HEK293 (cell line): Measurements from ENCODE around the gene CELSR3.
A peak's percentile ranks its signal among the peaks of the same experiment; 100 is the strongest.

Experiments used
- CTCF ChIA-PET: fragments of 350-600 bp; formaldehyde crosslinking; extraction: SDS; loops from one replicate; lab custom pipeline; 2021; ENCODE audit warnings: antibody characterized with exemption; lab: Yijun Ruan, JAX
- POLR2A ChIA-PET: fragments of 300-600 bp; formaldehyde crosslinking; extraction: SDS; loops from one replicate; lab custom pipeline; 2020; ENCODE audit warnings: antibody characterized with exemption, inconsistent platforms; lab: Yijun Ruan, JAX
- H3K27ac ChIP-seq: fragments of 200-500 bp; sonication (Bioruptor generic); 2 replicates; pipeline ENCODE4 v1.5.1; 2014; ENCODE audit warnings: low read depth, low read length, control low read depth, inconsistent platforms; ENCODE audit errors: extremely low read depth
- H3K36me3 ChIP-seq, 2 experiments: fragments of 200-500 bp in 1 of 2; sonication (Bioruptor generic) in 1 of 2; 1 replicate in 1 of 2; 2 replicates in 1 of 2; pipeline ENCODE4 v1.5.1; 2014 to 2017; ENCODE audit warnings: inconsistent platforms in 2 of 2, low read length in 2 of 2; ENCODE audit not compliant: control insufficient read depth in 2 of 2, insufficient read depth in 1 of 2
- H3K4me1 ChIP-seq: fragments of 200-500 bp; sonication (Bioruptor generic); 2 replicates; pipeline ENCODE4 v1.5.1; 2014; ENCODE audit warnings: mild to moderate bottlenecking, low read length, inconsistent platforms; ENCODE audit not compliant: control insufficient read depth, insufficient read depth
- H3K4me3 ChIP-seq: 2 replicates; pipeline ENCODE4 v1.5.1; 2011; ENCODE audit warnings: low read depth, mild to moderate bottlenecking, control low read depth, low read length, moderate library complexity
- H3K9me3 ChIP-seq: fragments of 200-500 bp; sonication (Bioruptor generic); 2 replicates; pipeline ENCODE4 v1.5.1; 2014; ENCODE audit warnings: low read depth, low read length, inconsistent platforms; ENCODE audit not compliant: control insufficient read depth, insufficient read depth
- AEBP2 ChIP-seq: fragments of 450-650 bp; formaldehyde crosslinking; IDR thresholded peaks from 2 replicates; pipeline ENCODE4 v1.5.1; 2016; ENCODE audit warnings: missing biosample characterization, missing genetic modification characterization, borderline replicate concordance
- INSM2 ChIP-seq: fragments of 450-650 bp; formaldehyde crosslinking; IDR thresholded peaks from 2 replicates; pipeline ENCODE4 v1.5.1; 2016; ENCODE audit warnings: missing biosample characterization, missing genetic modification characterization
- PRDM6 ChIP-seq: fragments of 450-650 bp; formaldehyde crosslinking; IDR thresholded peaks from 2 replicates; pipeline ENCODE4 v1.5.1; 2017; ENCODE audit warnings: missing biosample characterization, missing genetic modification characterization
- SCRT2 ChIP-seq: fragments of 450-650 bp; formaldehyde crosslinking; IDR thresholded peaks from 2 replicates; pipeline ENCODE4 v1.5.1; 2016; ENCODE audit warnings: missing biosample characterization, missing genetic modification characterization
- SETDB1 ChIP-seq: IDR thresholded peaks from one replicate; pipeline ENCODE4 v1.6.1; 2017; ENCODE audit warnings: mild to moderate bottlenecking, low read length, moderate library complexity, mixed read lengths; ENCODE audit not compliant: insufficient read length
- TRIM28 ChIP-seq: IDR thresholded peaks from 2 replicates; pipeline ENCODE4 v1.6.1; 2011; ENCODE audit warnings: low read length, control low read depth, borderline replicate concordance
- TSHZ1 ChIP-seq: fragments of 450-650 bp; formaldehyde crosslinking; IDR thresholded peaks from 2 replicates; pipeline ENCODE4 v1.5.1; 2016; ENCODE audit warnings: missing biosample characterization, missing genetic modification characterization, borderline replicate concordance
- ZBTB8A ChIP-seq: fragments of 450-650 bp; formaldehyde crosslinking; IDR thresholded peaks from 2 replicates; pipeline ENCODE4 v1.5.1; 2016; ENCODE audit warnings: missing biosample characterization, missing genetic modification characterization
- ZNF132 ChIP-seq: fragments of 450-650 bp; formaldehyde crosslinking; IDR thresholded peaks from 2 replicates; pipeline ENCODE4 v1.5.1; 2017; ENCODE audit warnings: missing biosample characterization, missing genetic modification characterization, borderline replicate concordance
- ZNF140 ChIP-seq: fragments of 450-650 bp; formaldehyde crosslinking; IDR thresholded peaks from 2 replicates; pipeline ENCODE4 v1.5.1; 2016; ENCODE audit warnings: missing biosample characterization, missing genetic modification characterization
- ZNF148 ChIP-seq: fragments of 450-650 bp; formaldehyde crosslinking; IDR thresholded peaks from 2 replicates; pipeline ENCODE4 v1.5.0; 2017; ENCODE audit warnings: missing biosample characterization, missing genetic modification characterization, borderline replicate concordance
- ZNF292 ChIP-seq: fragments of 450-650 bp; formaldehyde crosslinking; IDR thresholded peaks from 2 replicates; pipeline ENCODE4 v1.5.1; 2016; ENCODE audit warnings: low read depth, missing biosample characterization, missing genetic modification characterization, borderline replicate concordance
- ZNF426 ChIP-seq: fragments of 450-650 bp; formaldehyde crosslinking; IDR thresholded peaks from 2 replicates; pipeline ENCODE4 v1.5.1; 2017; ENCODE audit warnings: missing biosample characterization, missing genetic modification characterization, mild to moderate bottlenecking, inconsistent platforms, moderate library complexity
- ZNF514 ChIP-seq: fragments of 450-650 bp; formaldehyde crosslinking; IDR thresholded peaks from 2 replicates; pipeline ENCODE4 v1.5.1; 2016; ENCODE audit warnings: missing biosample characterization, missing genetic modification characterization
- ZNF596 ChIP-seq: fragments of 450-650 bp; IDR thresholded peaks from 2 replicates; pipeline ENCODE4 v1.5.0; 2018; ENCODE audit warnings: missing biosample characterization, mild to moderate bottlenecking, missing genetic modification characterization, moderate library complexity
- ZNF623 ChIP-seq: fragments of 450-650 bp; formaldehyde crosslinking; IDR thresholded peaks from 2 replicates; pipeline ENCODE4 v1.5.1; 2016; ENCODE audit warnings: missing biosample characterization, missing genetic modification characterization
- ZNF626 ChIP-seq: fragments of 450-650 bp; sonication (Bioruptor Pico); formaldehyde crosslinking; IDR thresholded peaks from 2 replicates; pipeline ENCODE4 v1.5.1; 2018; ENCODE audit warnings: missing biosample characterization, missing genetic modification characterization, inconsistent platforms
- ZNF777 ChIP-seq: fragments of 450-650 bp; formaldehyde crosslinking; IDR thresholded peaks from 2 replicates; pipeline ENCODE4 v1.5.1; 2017; ENCODE audit warnings: missing biosample characterization, missing genetic modification characterization, borderline replicate concordance
- ZNF791 ChIP-seq: fragments of 450-650 bp; formaldehyde crosslinking; IDR thresholded peaks from 2 replicates; pipeline ENCODE4 v1.5.1; 2016; ENCODE audit warnings: missing biosample characterization, missing genetic modification characterization
- ZXDB ChIP-seq: fragments of 450-650 bp; formaldehyde crosslinking; IDR thresholded peaks from 2 replicates; pipeline ENCODE4 v1.5.1; 2016; ENCODE audit warnings: missing biosample characterization, missing genetic modification characterization

Gene CELSR3

DNA sequence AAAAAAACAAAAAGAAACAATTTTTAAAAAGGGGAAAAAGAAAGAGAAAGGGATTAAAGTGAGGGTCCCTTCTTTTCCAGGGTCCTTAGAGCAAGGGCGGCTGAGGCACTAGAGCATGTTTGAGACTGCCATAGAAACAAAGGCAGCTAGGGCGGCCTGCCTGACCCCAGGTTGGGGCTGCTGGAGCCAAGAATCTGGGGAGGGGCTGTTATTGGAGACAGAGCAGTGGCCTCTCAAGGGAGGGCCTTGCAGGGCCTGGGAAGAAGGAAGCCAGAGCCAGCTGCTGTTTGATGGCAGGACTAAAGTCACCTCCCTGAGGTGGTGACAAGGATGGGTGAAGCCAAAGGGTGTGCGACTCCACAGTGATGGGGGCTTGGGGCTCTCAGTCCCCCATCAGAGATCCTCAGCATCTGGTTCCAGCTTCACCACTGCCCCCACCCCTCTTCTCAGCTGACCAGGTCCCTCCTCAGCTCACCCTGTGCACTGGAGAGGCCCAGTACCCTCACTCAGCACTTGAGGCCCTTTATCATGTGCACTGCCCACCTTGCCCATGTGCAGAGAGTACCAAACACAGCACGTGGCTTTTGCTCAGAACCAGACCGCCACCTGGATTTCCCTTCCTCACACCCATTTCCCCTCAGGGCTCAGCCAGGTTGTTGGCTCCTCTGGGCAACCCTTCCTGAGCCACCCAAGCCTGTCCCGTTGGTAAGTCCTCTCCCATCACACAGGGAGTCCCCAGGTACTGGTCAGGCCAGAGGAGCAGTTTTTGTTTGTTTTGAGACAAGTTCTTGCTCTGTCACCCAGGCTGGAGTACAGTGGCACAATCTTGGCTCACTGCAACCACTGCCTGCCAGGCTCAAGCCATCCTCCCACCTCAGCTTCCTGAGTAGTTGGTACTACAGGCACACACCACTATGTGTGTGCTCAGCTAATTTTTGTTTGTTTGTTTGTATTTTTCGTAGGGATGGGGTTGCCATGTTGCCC lies 42.9 kb downstream of the CELSR3 start (continued):
- TF ChIP-seq ZXDB (tag by site-specific recombination) (no peak), INSM2 (tag by site-specific recombination) (no peak), ZNF132 (no peak), ZNF623 (tag by site-specific recombination) (no peak), ZNF777 (tag by site-specific recombination) (no peak), AEBP2 (tag by site-specific recombination) (no peak), ZNF140 (no peak)

- Histone ChIP-seq H3K4me3 (no peak overlapping the region), H3K36me3 (no peaks in the 10 kb centered on the region), H3K27ac (no peak overlapping the region), H3K4me1 (no peaks in the 10 kb centered on the region), H3K9me3 (no peaks in the 10 kb centered on the region)
- ChIA-PET POLR2A (no interaction called here), CTCF (no interaction called here)
- TF ChIP-seq ZBTB8A (tag by site-specific recombination) (no peak), ZNF426 (tag by site-specific recombination) (no peak), ZNF626 (tag by site-specific recombination) (no peak), SCRT2 (tag by site-specific recombination) (no peak), TRIM28 (peak; percentile 75; the same call in 1 of the 2 replicates), ZNF148 (tag by site-specific recombination) (no peak), SETDB1 (peak; percentile 97), ZNF596 (tag by site-specific recombination) (no peak)
Observed at GRCh38 chr3:48617559-48617958, 45.1 kb downstream of the CELSR3 start.

DNA sequence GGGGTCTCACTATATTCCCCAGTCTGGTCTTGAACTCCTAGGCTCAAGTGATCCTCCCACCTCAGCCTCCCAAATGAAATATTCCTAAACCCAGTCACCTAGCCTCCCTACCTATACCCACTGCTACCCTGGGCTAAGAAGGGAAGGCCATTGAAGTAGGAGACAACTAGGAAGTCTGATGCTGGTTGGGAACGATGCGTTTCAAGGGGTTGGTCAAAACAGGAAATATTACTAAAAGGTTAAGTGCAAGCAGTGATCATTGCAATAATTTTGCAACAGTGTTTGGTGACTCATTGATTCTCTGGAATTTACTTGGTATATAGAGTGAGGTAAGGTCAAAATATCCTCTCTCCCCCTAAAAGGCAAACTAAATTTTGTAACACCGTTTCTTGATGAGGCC lies 48.6 kb downstream of the CELSR3 start:
- Histone ChIP-seq H3K4me1 (no peaks in the 10 kb centered on the region), H3K9me3 (no peaks in the 10 kb centered on the region), H3K4me3 (no peak overlapping the region), H3K36me3 (no peaks in the 10 kb centered on the region), H3K27ac (no peak overlapping the region)
- CTCF ChIA-PET: no interaction called here
- POLR2A ChIA-PET: interaction anchor here (0.6 kb wide), 1 partner anchor 265 kb away, joined by 4 read pairs; no protein-coding TSS in a partner anchor
- TF ChIP-seq PRDM6 (tag by site-specific recombination) (no peak), ZNF514 (no peak), ZNF292 (tag by site-specific recombination) (no peak), ZNF623 (tag by site-specific recombination) (no peak), ZNF791 (tag by site-specific recombination) (no peak), TSHZ1 (tag by site-specific recombination) (no peak)
